Measurements from ENCODE around the gene FAM53B.

FAM53B gene

DNA sequence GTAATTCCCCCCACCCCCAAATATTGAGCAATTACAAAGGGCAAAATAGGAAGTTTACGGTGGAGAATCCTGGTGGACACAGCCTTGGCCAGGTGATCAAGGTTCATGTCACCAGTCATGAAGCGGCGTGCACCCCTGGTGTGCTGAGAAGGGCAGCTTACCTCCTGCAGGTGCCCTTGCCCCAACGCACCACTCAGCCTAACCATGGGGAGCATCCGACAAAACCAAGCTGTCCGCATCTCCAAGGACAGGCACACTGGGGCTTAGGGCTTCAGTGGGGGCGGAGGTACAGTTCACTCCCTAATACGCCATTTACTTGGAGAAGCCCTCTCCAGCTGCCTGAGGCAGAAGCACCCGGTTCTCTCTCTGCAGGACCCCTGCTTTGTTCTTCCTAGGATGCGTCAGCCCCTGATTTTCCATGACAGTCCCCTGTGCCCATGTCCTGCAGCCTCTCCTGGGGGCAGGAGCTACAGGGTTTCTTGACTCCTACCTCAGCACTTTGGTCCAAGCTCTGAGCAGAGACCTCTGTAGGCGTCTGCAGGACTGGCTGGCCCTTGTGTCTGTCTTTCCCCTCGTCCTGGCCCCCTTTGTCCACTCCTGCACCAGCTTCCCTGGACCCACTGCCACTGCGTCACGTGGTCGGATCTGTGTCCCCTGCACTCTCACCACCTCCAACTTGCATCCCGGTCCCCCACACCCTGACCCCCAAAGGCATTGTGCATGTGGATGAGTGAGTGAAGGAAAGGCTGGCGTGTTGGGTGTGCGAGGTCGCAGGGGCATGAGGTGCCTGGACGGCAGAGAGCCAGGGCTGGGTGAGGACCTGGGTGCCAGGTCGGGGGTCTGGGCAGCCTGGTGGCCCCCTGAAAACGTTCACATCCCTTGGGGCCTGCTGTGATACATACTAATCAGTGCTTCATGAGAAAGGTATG, 168.8 kb downstream of the FAM53B start:
- DNase-seq (ENCODE audit: low read depth in 2 of 2) = no peak

DNA sequence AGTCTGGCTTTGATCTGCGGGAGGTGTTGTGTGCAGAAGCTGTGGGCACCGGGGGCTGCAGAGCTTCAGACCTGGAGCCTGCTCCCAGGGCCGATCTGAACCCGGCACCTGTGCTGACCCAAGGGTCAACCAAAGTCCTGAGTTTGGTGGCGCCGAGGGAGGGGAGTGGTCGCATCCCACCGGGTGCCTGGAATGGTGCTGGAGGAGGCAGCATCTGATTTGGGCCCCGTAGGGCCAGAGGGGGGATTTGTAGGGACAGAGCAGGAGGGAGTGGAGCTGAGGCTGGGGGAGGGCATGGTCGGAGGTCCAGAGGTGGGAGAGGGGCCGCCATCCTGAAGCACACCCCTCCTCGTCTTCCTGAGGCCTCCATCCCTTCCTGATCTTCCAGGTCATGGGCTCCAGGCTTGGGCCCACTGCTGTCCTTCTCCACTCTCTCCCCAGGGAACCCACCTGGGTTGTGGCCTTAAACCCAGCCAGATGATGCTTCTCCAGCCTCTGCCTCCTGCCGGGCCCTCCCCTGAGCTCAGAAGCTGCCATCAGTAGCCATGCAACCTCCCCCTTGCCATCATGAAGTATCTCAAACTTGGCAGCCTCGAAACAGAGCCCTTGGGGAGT, 169.6 kb downstream of the FAM53B start:
- no peak for DNase-seq (ENCODE audit: low read depth in 2 of 2)

DNA sequence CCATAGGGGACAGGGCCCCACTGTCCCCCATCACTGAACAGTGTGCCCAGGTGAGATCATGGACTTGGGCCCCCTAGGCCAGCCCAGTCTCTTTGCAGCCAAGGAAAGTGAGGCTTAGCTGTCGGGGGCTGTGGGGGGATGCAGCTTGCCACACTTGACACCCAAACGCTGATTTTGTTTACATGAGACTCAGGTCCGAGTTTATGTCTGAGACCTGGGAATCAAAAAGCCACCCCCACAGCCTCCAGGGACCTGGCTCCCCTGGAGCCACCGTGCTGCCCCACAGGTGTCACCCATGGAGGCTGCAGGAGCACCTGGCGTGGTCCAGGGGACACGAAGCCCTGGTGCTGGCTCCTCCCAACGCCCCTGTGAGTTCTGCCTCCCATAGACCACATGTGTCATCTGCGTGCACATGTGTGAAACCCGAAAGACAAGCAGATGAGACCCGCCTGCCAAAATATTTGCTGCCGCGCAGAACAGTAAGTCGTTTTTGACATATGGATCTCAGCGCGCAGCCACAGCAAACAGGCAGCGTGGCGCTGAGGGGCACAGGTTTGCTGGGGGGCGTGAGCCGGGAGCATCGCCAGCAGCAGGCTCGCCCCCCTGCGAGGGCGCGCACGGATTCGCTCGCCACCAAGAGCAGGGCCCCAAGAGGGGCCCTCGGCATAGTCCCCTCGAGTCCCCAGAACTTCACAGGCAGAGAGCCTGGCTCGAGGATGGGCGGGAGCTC, 170.3 kb downstream of the FAM53B start:
- no peak for DNase-seq (ENCODE audit: low read depth in 2 of 2)

DNA sequence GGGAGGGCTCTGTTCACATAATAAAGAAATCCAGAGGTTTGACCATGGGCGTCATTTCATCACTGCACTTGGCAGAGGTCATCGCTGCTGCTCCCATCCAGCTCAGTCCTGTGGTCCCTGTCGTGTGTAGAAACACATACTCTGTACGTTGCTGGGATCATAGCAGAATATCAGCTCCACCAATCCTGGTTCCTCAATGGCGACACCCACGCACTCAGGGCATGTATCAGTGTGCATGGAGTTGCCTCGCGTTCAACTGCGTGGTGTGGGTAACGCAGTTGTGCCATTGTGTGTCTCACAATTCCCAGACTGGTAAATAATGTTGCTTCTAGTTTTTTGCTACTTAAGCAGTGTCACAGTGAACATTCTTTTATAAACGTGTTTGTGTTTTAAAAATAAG, 171.4 kb downstream of the FAM53B start:
- DNase-seq (ENCODE audit: low read depth in 2 of 2) = no peak

DNA sequence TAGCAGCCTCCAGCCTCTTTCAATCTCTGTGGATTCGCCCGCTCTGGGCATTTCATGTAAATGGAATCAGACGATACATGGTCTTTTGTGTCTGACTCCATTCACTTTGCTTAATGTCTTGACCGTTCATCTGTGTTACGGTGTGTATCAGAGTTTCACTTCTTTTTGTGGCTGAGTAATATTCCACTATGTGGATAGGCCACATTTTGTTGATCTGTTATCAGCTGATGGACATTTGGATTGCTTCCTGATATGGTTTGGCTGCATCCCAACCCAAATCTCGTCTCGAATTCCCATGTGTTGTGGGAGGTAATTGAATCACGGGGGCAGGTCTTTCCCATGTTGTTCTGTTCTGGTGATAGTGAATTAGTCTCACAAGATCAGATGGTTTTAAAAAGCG, 173.5 kb downstream of the FAM53B start:
- no peak for DNase-seq (ENCODE audit: low read depth in 2 of 2)

DNA sequence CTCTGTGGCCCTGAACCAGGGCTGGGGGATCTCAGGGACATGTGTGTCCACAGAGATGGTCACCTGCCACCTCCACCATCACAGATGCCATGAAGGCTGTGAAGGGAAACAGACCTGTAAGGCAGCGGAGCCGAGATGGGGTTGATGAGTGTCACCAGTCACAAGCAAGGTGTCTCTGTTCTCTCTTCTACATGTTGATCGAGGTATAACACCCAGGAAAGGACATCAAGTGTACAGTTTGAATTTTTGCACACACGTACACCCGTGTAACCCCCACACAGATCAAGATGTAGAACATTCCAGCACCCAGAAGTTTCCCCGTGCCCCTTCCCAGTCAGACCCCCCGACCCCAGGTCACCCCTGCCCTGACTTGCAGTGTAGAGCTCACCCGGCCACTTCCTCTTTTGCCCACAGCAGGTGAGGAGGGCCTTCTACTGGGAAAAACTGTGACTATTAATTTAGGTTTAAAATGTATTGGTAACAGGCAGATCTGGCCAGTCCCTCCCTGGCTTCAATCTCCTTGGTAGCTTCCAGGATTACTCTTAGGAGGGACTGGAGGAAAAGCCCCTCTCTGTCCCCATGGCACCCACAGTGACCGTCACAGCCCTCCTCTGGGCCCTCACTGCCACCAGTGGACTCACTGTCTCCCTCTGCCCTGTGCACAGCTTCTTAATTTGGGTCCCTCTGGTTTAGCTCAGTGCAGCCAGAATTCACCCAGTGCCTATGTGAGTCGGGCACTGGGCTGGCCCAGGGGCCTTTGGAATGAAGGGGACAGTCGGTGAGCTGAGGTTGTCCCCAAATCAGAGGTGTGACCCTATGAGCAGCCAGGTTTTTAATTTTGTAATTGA, 174.3 kb downstream of the FAM53B start:
- no peak for DNase-seq (ENCODE audit: low read depth in 2 of 2)

Data from activated CD8-positive, alpha-beta memory T cell treated with anti-CD3 and anti-CD28 coated beads for 4 hours (primary cell).